ENCODE data around the gene FOXF1. TPM values are rescaled to one million over a fixed set of nuclear protein-coding genes. Genes with fewer than 3 reads are reported as not detected.

FOXF1 gene
- total RNA-seq, 1 donor from 2014 or later: 0.69 TPM

- TF ChIP-seq CTCF (IDR thresholded peaks at IDR 0.05; ENCODE audit: unreplicated experiment): no peak
- peaks cover 10% of the 10 kb centered on the region for H3K27me3 Mint-ChIP-seq (ENCODE audit: unreplicated experiment)
- H3K27ac Mint-ChIP-seq (ENCODE audit: unreplicated experiment): no peak overlapping the region
- DNase-seq (ENCODE audit: low spot score): no peak
- no peaks in the 10 kb centered on the region for H3K9me3 Mint-ChIP-seq (ENCODE audit: unreplicated experiment)
- no peaks in the 10 kb centered on the region for H3K36me3 Mint-ChIP-seq (ENCODE audit: low read depth, unreplicated experiment)
- no peaks in the 10 kb centered on the region for H3K4me1 Mint-ChIP-seq (ENCODE audit: unreplicated experiment)
- H3K4me3 Mint-ChIP-seq (ENCODE audit: unreplicated experiment): no peak overlapping the region
Measured at GRCh38 chr16:86524029-86524428, 13.7 kb downstream of the FOXF1 start.

- no peak overlapping the region for H3K27ac Mint-ChIP-seq (ENCODE audit: unreplicated experiment)
- no peaks in the 10 kb centered on the region for H3K4me1 Mint-ChIP-seq (ENCODE audit: unreplicated experiment)
- H3K9me3 Mint-ChIP-seq (ENCODE audit: unreplicated experiment): no peaks in the 10 kb centered on the region
- H3K27me3 Mint-ChIP-seq (ENCODE audit: unreplicated experiment): peaks cover 10% of the 10 kb centered on the region
- DNase-seq (ENCODE audit: low spot score): no peak
- H3K36me3 Mint-ChIP-seq (ENCODE audit: low read depth, unreplicated experiment): peaks cover 3% of the 10 kb centered on the region
- no peak overlapping the region for H3K4me3 Mint-ChIP-seq (ENCODE audit: unreplicated experiment)
- no peak for TF ChIP-seq CTCF (IDR thresholded peaks at IDR 0.05; ENCODE audit: unreplicated experiment)
Measured at GRCh38 chr16:86525696-86526095, 15.4 kb downstream of the FOXF1 start.

GRCh38 chr16:86527366-86527765 is 17.0 kb downstream of the FOXF1 start:
- H3K36me3 Mint-ChIP-seq (ENCODE audit: low read depth, unreplicated experiment): peaks cover 3% of the 10 kb centered on the region
- no peaks in the 10 kb centered on the region for H3K9me3 Mint-ChIP-seq (ENCODE audit: unreplicated experiment)
- no peak for TF ChIP-seq CTCF (IDR thresholded peaks at IDR 0.05; ENCODE audit: unreplicated experiment)
- no peak overlapping the region for H3K27ac Mint-ChIP-seq (ENCODE audit: unreplicated experiment)
- no peak for DNase-seq (ENCODE audit: low spot score)
- no peak overlapping the region for H3K4me3 Mint-ChIP-seq (ENCODE audit: unreplicated experiment)
- peaks cover 2% of the 10 kb centered on the region for H3K27me3 Mint-ChIP-seq (ENCODE audit: unreplicated experiment)
- H3K4me1 Mint-ChIP-seq (ENCODE audit: unreplicated experiment): no peaks in the 10 kb centered on the region

- DNase-seq (ENCODE audit: low spot score): no peak
- no peaks in the 10 kb centered on the region for H3K9me3 Mint-ChIP-seq (ENCODE audit: unreplicated experiment)
- TF ChIP-seq CTCF (IDR thresholded peaks at IDR 0.05; ENCODE audit: unreplicated experiment): no peak
- peaks cover 2% of the 10 kb centered on the region for H3K27me3 Mint-ChIP-seq (ENCODE audit: unreplicated experiment)
- H3K36me3 Mint-ChIP-seq (ENCODE audit: low read depth, unreplicated experiment): peaks cover 8% of the 10 kb centered on the region
- H3K4me1 Mint-ChIP-seq (ENCODE audit: unreplicated experiment): no peaks in the 10 kb centered on the region
- no peak overlapping the region for H3K4me3 Mint-ChIP-seq (ENCODE audit: unreplicated experiment)
- no peak overlapping the region for H3K27ac Mint-ChIP-seq (ENCODE audit: unreplicated experiment)
Measured at GRCh38 chr16:86528061-86528929, 18.0 kb downstream of the FOXF1 start.

- Mint-ChIP-seq H3K27me3 (ENCODE audit: unreplicated experiment) (no peaks in the 10 kb centered on the region), H3K9me3 (ENCODE audit: unreplicated experiment) (no peaks in the 10 kb centered on the region), H3K36me3 (ENCODE audit: low read depth, unreplicated experiment) (peaks cover 12% of the 10 kb centered on the region), H3K4me3 (ENCODE audit: unreplicated experiment) (no peak overlapping the region), H3K27ac (ENCODE audit: unreplicated experiment) (no peak overlapping the region), H3K4me1 (ENCODE audit: unreplicated experiment) (no peaks in the 10 kb centered on the region)
- TF ChIP-seq CTCF (IDR thresholded peaks at IDR 0.05; ENCODE audit: unreplicated experiment): no peak
- no peak for DNase-seq (ENCODE audit: low spot score)
Measured at GRCh38 chr16:86529160-86529559, 18.8 kb downstream of the FOXF1 start.

Measured in endothelial cell (in vitro differentiated cells).